NCI-H345 treated with DMSO at 0.1 percent for 48 hours (cell line): ENCODE data around the gene CARS2.
"Not testable (repeated sequence)": the region's sequence is repeated elsewhere in the genome, so short reads cannot be mapped to it uniquely, and the experiment has no call there.

ENCODE experiments used
- DNase-seq: peaks from one replicate; lab custom pipeline; 2025; ENCODE audit not compliant: unreplicated experiment; lab: John Stamatoyannopoulos, UW

Gene CARS2, protein sequence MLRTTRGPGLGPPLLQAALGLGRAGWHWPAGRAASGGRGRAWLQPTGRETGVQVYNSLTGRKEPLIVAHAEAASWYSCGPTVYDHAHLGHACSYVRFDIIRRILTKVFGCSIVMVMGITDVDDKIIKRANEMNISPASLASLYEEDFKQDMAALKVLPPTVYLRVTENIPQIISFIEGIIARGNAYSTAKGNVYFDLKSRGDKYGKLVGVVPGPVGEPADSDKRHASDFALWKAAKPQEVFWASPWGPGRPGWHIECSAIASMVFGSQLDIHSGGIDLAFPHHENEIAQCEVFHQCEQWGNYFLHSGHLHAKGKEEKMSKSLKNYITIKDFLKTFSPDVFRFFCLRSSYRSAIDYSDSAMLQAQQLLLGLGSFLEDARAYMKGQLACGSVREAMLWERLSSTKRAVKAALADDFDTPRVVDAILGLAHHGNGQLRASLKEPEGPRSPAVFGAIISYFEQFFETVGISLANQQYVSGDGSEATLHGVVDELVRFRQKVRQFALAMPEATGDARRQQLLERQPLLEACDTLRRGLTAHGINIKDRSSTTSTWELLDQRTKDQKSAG

DNA sequence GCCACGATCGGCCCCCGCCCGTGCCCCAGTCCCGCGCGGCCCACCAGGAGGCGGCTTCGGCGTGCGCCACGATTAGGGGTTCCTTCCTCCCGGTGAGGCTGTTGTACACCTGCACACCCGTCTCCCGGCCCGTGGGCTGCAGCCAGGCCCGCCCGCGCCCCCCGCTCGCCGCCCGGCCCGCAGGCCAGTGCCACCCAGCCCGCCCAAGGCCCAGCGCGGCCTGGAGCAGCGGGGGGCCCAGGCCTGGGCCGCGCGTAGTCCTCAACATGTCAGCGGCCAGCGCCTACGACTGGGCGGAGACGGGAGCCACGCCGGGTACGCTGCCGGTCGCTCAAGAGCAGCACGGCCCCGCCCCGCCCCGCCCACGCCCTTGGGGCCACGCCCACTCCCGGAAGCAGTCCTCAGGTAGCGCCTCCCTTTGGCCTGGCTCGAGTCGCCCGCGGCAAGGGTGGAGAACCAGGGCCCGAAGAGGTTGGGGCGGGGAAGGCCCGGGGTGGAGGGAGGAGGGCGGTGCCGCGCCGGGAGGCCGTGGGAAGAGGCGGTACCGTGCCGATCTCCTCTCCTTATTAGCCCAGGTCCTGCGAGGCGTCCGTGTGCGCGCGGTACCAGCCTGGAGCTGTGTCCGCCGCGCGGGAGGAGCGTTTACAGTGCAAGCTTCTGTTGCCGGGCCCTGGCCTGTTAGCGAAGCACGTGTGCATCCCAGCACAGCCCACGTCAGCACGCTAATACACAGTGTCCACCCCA is at the start of gene CARS2:
Gene CARS2, minus strand, starts transcription at position 291 of the 744 bp plus-strand sequence. Its CDS starts 23 bp downstream, at position 268.
- peak; percentile 89 for DNase-seq

DNA sequence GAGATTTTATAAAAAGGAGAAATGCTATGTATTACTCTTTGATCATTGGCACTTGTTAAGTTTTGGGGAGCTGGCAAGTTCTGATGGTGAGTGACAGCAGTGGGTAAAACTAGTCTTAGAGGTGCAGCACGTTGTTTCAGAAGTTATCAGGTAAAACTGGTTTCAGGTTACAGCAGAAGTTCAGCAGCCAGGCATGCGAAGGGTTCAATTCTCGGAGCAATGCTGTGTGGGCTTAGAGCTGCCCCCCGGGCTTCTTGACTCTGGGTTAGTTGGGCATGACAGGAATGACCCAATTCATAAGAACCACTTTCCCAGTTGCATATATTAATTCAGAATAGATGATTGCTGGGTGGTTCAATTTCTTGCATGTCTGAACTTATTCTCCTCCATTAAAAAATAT is 42.4 kb upstream of the CARS2 start:
- DNase-seq: no peak

DNA sequence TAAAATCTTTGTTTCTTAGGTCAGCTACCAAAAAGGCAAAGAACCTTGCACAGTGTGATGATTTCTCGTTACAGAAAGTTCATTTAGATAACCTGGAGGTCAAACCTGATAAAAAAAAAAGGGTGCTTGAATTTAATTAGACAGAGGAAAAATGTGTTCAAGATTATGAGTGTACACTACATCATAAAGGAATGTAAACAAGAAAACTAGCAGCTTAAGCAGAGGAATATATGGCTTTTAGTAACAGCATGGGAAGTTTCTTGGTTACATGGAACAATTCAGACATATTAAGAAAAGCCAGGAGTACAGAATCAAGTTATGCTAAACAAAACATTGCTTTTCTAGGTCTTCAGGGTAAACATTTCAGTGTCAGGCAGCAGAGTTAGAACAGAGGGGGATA is 40.5 kb upstream of the CARS2 start:
- DNase-seq: no peak

DNA sequence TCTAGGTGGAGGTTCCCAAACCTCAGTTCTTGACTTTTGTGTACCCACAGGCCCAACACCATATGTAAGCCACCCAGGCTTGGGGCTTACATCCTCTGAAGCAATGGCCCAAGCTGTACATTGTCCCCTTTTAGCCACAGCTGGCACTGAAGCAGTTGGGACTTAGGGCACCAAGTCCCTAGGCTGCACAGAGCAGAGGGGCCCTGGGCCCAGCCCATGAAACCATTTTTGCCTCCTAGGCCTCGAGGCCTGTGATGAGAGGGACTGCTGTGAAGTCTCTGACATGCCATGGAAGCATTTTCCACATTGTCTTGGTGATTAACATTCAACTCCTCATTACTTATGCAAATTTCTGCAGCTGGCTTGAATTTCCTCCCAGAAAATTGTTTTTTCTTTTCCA is 37.8 kb upstream of the CARS2 start:
- no peak for DNase-seq

DNA sequence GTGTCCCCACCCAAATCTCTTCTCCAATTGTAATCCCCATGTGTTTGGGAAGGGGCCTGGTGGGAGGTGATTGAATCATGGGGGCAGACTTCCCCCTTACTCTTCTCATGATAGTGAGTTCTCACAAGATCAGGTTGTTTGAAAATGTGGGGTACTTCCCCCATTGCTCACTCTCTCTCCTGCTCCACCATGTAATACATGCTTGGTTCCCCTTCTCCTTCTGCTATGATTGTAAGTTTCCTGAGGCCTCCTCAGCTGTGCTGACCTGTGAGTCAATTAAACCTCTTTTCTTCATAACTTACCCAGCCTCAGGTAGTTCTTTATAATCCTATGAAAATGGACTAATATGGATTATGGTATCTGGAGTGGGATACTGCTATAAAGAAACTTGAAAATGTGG is 31.6 kb upstream of the CARS2 start:
- DNase-seq: no peak

DNA sequence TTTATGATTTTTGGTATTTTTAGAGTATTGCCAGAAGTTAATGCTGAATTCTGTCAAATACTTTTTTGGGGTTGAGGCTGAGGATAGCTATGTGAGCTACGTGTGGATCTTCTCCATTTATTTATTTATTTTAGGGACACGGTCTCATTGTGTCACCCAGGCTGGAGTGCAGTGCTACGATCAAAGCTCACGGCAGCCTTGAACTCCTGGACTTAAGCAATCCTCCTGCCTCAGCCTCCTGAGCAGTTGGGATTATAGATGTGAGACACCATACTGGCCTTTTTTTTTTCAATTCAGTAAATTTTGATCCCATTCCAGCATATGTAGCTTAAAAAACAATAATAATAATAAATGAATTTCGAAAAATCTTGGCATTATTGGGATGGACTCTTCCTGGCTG is 28.6 kb upstream of the CARS2 start:
- DNase-seq: no peak

DNA sequence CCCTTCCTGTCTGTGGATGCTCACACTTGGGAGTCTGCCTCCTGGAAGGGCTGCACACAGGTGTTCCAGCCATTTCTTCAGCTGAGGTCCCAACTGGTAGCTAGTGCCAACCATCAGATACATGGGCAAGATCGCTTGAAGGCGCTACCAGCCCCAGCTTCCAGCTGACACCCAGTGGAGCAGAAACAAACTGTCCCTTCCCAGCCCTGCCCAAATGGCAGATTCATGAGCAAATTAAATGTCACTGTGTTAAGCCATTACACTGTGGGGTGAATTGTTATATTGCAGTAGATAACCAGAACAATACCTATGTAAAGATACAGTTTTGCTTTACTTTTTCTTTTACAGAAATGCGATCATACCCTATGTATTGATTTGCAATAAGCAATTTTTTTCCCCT is 25.2 kb upstream of the CARS2 start:
- no peak for DNase-seq

DNA sequence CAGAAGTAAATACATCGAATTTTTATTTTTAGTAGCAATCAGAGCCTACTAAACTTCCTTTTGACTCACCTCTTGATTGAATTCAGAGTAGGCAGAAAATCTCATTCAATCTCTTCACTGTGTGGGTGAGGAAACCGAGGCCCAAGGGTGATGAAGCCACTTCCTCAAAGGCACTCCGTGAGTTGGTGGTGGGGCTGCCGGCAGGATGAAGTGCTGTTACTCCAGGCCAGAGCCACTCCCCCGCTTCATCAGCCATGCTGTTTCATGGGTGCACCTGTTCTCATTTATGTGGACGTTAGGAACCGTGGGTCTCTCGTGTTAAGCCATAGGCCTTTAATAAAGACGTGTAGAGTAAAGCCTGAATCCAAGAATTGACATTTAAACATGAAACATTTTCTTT is 20.8 kb upstream of the CARS2 start:
- no peak for DNase-seq

DNA sequence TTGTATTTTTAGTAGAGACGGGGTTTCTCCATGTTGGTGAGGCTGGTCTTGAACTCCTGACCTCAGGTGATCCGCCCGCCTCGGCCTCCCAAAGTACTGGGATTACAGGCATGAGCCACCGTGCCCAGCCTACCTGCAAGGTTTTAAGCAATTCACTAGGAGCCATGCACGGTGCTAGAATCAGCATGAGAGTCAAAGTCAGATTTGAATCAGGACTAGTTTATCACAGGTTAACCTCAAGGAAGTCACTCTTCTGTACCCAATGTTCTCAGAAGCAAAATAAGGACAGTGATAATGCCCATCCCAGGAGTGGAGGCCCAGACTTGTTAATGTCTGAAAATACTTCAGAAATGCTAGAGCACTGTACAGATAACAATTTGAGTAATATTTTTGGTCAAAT is 20.2 kb upstream of the CARS2 start:
- not testable (repeated sequence) for DNase-seq

DNA sequence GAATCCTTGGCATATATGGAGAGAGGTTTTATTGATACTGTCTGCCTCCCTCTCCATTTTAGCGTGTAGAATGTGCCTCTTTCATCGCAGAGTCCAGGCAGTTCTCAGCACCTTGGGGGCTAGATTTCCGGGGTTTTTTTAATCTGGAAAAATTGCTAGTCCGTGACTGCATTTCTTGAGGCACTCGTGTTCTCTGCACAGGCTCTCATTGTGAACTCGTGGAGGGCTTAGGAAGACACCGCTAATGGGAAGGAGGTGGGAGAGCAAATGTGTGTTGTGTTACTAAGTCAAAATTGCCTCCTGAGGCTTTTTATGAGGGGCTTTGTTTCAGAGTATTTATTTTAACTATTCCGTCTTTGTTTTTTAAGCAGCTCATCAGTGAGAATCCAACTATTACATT is 17.7 kb upstream of the CARS2 start:
- no peak for DNase-seq

DNA sequence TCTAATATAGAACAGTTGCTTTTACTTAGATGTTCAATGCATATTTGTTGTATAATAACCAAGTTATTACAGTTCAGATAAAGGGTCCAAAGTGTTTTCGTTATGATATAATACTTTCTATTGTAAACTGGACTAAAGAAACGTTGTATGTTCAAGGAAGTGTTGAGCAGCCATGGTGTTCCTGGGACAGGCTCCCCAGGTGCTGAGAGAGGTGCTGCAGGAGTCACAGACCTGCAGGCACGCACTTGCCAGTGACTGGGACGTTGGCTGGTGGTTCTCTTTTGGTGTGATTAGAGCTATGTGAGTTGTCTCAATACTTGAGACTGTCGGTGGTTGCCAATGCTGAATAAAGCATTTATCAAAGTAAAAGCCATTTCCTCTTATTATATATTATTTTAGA is 17.1 kb upstream of the CARS2 start:
- no peak for DNase-seq

DNA sequence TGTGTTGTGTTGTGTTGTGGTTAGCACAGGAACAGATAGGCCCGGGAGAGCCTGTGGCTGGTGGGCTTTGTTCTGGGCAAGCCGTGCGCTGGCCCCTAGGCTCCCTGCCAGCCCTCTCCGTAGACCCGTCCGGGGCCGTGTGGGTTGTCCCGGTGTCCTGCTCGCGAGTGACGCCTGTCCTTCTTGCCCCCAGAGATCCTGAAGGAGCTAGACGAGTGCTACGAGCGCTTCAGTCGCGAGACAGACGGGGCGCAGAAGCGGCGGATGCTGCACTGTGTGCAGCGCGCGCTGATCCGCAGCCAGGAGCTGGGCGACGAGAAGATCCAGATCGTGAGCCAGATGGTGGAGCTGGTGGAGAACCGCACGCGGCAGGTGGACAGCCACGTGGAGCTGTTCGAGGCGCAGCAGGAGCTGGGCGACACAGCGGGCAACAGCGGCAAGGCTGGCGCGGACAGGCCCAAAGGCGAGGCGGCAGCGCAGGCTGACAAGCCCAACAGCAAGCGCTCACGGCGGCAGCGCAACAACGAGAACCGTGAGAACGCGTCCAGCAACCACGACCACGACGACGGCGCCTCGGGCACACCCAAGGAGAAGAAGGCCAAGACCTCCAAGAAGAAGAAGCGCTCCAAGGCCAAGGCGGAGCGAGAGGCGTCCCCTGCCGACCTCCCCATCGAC is 13.3 kb upstream of the CARS2 start:
- DNase-seq: no peak

DNA sequence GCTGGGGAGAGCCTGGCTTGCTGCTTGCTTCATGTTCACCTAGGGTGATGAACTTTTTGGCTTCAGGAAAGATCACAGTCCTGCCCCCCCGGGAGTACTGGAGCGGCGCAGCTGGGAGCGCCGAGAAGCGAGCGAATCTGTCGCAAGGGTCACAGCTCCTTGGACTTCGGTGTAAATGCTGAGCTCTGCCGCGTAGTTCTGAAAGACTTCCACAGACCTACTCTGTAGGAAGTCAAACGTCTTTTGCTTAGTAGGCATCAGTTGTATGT is 10.3 kb upstream of the CARS2 start:
- no peak for DNase-seq

DNA sequence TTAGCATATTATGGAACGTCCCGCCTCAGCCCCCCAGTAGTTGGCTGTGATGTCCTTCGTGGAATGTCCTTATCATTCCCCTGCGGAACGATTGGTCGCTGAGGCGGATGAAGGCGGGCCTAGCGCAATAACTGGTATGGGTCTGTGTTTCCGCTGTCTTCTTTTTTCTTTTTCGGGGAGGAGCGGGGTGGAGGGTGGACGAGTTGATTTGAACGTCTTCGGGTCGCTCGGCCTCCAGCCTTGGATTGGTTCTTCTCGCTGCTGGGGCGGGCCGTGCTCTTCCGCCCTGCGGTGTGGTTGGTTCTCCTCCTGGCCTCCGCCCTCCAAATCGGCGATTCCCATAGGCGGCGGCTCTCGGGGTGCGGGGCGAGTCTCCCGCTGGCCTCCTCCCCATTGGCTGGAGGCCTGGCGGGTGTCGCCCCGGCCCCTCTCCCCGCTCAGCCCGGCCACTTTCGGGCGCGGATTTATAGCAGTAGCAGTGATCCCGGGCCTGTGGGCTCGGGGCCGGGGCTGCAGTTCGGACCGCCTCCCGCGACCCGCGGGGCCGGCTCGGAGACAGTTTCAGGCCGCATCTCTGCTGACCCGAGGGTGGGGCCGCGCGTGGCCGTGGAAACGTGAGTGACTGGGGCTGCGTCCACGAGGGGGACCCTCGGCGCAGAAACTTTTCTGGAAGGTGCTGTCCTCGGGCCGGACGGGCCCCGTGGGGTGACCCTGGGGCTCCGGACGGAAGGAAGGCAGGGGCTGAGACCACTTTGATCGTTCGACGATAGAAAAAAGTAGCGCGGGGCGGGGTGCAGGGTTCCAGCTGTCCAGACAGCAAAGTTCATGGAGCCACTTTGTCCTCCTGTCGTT is 9.7 kb upstream of the CARS2 start:
- DNase-seq: peak; percentile 98

DNA sequence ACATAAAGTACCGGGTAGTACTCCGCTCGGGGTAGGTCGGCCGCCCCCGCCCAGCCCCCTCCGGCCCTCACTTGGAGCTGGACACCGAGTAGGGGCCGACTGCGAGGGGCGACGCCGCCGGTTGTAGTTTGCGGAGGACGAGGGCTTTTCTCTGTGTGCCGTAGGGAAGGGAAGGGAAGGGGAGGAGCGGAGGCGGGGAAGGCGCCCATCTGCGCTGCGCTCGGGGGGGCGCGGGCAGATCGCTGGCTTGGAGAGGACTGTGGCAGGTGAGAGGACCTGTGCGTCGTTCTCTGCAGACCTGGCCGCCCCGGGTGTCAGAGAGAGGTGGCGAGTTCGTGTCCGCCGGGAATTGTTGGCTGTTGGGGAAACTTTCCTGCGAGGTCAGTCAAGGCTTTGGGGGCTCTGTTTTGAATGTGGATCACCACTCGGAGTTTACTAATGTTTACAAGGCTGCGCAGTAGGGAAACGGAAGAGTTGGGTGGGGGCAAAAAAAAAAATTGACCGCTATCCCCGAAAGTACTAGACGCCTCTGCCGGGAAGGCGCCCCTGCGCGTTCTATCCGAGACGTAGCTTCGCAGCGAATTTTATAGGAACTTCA is 9.0 kb upstream of the CARS2 start:
- peak; percentile 60 for DNase-seq

DNA sequence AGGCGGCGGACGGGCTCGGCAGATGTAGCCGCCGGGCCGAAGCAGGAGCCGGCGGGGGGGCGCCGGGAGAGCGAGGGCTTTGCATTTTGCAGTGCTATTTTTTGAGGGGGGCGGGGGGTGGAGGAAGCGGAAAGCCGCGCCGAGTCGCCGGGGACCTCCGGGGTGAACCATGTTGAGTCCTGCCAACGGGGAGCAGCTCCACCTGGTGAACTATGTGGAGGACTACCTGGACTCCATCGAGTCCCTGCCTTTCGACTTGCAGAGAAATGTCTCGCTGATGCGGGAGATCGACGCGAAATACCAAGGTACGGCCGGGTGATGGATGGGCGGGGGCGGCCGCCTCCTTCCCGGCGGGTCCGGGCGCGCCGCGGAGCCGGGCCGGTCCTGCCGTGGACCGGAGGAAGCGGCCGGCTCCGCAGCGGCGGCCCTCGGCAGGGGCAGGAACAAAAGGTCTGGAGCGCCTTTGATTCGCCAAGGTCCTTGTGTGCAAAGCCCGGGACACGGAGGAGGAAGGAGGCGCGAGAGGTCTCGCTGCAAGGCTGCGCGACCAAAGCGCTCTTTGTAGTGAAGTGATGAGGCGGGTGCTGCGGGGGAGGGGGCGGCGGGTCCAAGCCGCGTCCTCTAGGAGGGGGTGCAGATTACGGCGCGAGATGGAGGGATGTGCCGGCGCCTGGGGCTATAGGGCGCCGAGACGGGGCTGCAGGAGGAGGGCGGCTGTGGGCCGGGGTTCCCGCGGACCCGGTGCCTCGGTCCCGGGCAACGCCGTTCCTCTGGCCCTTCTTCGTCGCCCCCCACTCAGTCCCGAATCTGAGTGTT is 8.3 kb upstream of the CARS2 start:
- DNase-seq: no peak

DNA sequence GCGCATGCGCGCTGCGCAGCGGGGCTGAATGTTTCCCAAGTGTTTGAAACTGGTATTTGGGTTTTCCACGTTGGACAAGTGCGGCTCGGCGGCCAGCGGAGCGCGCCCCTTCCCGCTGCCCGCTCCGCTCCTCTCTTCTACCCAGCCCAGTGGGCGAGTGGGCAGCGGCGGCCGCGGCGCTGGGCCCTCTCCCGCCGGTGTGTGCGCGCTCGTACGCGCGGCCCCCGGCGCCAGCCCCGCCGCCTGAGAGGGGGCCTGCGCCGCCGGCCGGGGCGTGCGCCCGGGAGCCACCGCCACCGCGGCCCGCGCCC is 7.7 kb upstream of the CARS2 start, which contains the start of gene ING1:
Gene ING1, plus strand, starts transcription at position 59 of the 311 bp plus-strand sequence. CDS start 450 bp downstream, outside the sequence.
- no peak for DNase-seq

DNA sequence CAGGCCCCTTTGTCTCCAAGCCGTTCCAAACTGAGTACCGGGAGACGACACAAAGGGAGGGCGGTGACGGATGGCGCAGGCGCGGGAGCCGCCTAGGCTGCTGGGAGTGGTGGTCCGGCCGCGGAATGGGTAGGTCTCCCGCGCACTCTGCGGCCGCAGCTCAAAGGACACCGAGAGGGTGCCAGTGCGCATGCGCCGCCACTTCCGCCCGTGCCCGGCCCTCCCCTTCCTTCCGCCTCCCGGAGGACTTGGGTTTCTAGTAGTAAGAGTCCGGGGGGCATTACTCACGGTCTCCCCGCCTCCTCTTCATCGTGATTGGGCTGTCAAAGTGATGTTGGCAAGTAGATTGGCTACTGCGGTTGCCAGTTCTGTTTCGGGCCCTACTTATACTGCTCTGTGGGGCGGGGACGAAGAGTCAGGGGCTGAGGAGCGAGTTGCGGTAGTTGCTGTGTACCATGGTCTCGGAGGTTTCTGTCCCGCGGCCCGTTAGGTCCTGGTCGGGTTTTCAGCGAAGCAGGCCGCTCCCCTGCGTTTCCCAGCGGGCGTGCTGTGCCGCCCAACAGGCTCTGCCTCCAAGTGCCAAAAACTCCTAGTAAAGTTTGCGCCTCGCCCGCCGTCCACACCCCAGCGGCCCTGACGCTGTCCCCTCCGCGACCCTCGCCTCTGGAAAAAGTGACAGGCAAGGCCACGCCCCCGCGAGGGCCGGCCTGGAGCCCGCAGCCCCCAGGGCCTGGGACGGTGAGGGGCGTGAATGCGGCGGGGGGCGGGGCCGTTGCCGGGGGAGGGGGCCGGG is 7.1 kb upstream of the CARS2 start:
- DNase-seq: peak; percentile 97
